AG09309 (cell line): ENCODE results near the gene SYNE1.

Source experiments
- DNase-seq: peaks from one replicate; pipeline ENCODE4 v3.0.0-alpha.2; 2010; ENCODE audit warnings: low read depth
- H3K4me3 ChIP-seq: 2 replicates; pipeline ENCODE4 v1.5.1; 2011; ENCODE audit warnings: mild to moderate bottlenecking, low read depth, low read length, moderate library complexity; ENCODE audit not compliant: control insufficient read depth
- CTCF ChIP-seq: IDR thresholded peaks from 2 replicates; pipeline ENCODE4 v1.5.1; 2011; ENCODE audit warnings: mild to moderate bottlenecking, low read depth, low read length, inconsistent platforms; ENCODE audit not compliant: insufficient read depth, control insufficient read depth; ENCODE audit errors: missing control alignments

Gene SYNE1

DNA sequence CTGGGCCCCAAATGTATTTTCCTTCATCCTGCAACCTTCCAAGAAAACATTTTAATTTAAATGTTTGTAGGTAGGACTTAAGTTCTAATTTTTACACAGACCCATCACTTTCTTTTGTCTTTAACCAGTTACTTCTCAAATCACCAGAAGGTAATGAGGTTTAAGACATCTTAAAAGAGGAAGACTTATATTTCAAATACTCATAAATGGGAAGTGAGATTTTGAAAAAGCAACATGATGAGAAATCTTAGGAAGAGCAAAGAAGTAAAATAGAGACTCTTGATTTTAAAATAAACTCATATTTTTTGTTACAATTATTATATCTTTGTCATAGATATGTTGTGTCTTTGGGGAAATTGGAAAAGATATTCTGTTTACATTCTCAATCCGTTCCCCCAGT is 82.3 kb downstream of the SYNE1 start:
- H3K4me3 ChIP-seq: no peak overlapping the region
- DNase-seq: no peak
- no peak for TF ChIP-seq CTCF

DNA sequence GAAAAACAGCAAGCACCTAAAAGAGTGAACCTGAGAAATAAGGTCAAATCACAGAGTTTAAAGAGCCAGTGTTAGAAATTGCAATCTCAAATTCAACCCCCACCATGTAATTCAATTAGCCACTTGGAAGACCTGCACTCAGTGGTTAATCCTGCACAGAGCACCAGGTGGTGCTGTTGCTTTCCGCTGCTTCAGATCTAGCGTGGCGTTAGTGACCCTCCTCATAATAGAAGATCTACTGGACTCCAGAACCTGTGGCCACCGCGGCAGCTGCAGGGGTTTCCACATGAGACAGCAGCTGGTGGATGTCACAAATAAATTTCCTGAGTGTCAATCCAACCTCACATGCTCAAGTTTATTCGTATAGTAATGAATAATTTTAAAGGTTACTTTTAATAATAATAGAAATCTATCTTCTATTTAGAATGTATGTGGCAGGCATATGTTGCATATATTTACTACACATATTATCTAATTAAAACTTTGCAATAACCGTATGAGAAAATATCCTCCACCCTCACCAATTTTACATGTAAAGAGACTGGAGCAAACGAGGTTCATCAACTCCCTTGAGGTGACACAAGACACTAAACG is 84.4 kb downstream of the SYNE1 start:
- peak; percentile 18 for DNase-seq
- H3K4me3 ChIP-seq: no peak overlapping the region
- TF ChIP-seq CTCF: peak; percentile 91

GRCh38 chr6:152543519-152543918 is 93.6 kb downstream of the SYNE1 start:
- H3K4me3 ChIP-seq: no peak overlapping the region
- DNase-seq: no peak
- TF ChIP-seq CTCF: no peak

DNA sequence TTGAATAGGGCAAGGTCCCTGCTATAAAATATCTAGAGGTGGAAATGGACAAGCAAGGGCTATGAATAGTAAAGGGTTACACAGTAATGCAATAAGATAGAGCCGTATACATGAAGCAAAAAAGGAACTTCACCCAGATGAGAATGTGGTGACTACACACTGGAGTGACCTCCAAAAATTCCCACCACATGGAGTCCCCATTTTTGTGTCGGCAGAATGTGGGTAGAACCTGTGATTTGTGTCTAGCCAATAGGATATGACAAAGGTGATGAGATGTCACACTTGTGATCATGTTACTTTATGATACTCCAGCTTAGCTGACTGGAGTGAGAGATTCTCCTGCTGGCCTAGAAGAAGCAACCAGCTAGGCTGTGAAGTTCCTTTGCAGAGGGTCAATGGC is 96.8 kb downstream of the SYNE1 start:
- H3K4me3 ChIP-seq: no peak overlapping the region
- no peak for TF ChIP-seq CTCF
- DNase-seq: no peak

GRCh38 chr6:152534541-152534940 is 102.6 kb downstream of the SYNE1 start:
- DNase-seq: no peak
- TF ChIP-seq CTCF: no peak
- no peak overlapping the region for H3K4me3 ChIP-seq

- TF ChIP-seq CTCF: no peak
- no peak overlapping the region for H3K4me3 ChIP-seq
- no peak for DNase-seq
Observed at GRCh38 chr6:152532556-152533422, 104.4 kb downstream of the SYNE1 start.
